SU-DHL-6 (cell line): ENCODE results near the gene MYBPHL.

Experiments used
- CTCF ChIP-seq: fragments of 200-600 bp; sonication (generic); IDR thresholded peaks from one replicate; pipeline ENCODE4 v1.5.1; 2017; ENCODE audit warnings: antibody characterized with exemption, mild to moderate bottlenecking, low read length, moderate library complexity; ENCODE audit not compliant: insufficient read depth, poor library complexity, severe bottlenecking
- EZH2phosphoT487 ChIP-seq: fragments of 200-600 bp; sonication (generic), shearing (Covaris generic); conservative IDR thresholded peaks from 2 replicates; pipeline ENCODE4 v1.6.1; 2018; ENCODE audit warnings: mild to moderate bottlenecking, antibody characterized with exemption, low read length, moderate library complexity, mixed read lengths

- TF ChIP-seq CTCF (no peak), EZH2phosphoT487 (no peak)
These were observed 6.1 kb downstream of the MYBPHL start for GRCh38 chr1:109300650-109301151.
